HK-2 (cell line): ENCODE data around the gene JPH2.

Experiments
- DNase-seq: peaks from one replicate; pipeline ENCODE4 v3.0.0-alpha.2; 2018; ENCODE audit not compliant: unreplicated experiment

The JPH2 gene

DNA sequence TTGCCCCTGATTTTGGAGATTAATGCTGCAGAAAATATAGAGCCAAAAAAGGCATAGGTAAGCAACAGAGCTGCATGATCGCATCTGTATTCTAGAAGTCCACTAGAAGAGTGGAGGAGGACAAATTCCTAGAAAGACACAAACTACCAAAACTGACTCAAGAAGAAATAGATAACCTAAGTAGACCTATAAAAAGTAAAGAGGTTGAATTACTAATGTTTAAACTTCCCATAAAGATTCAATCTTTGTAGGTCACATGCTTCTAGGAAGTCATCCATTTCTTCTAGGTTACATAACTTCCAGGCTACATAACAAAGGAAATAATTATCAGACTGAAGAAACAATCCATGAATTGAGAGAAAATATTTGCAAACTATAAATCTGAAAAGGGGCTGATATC lies 84.4 kb downstream of the JPH2 start:
- no peak for DNase-seq

- DNase-seq = no peak
Measured at GRCh38 chr20:44099832-44100231, 87.2 kb downstream of the JPH2 start.

GRCh38 chr20:44098657-44099056 lies 88.3 kb downstream of the JPH2 start:
- DNase-seq = no peak

- DNase-seq = no peak
Measured at GRCh38 chr20:44098256-44098630, 88.7 kb downstream of the JPH2 start.

DNA sequence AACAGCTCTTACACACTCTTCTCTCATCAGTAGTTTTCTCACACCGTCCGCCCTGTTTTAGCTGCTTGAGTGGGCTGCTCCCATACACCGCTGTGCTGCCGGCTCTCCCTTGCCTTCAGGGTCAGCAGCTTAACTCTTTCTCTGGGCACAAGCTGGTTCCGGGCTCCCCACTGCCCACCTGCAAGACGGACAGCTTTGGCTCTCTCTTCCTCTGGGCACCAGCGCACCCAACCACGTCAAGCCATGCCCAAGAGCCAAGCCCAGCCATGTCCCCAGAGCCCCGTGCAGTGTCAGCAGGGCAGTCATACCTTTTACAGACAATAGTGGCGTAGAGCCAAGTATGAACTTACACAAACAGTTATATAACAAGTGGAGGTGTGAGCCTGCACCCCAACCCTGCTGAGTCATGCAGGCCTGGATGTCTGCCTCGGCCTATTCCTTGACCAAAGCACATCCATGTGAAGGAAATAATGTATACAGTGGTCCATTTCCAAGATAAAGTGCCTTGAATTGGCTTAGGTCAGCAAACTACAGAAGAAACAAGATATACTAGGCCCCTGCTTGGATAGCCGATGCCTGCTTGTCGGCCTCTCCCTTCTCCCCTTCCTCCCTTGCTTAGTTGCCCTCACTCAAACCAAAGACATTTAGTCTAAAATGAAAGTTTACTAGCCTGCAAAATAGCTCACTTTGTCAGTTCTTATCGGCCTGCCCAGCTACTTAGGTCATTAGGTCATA lies 89.3 kb downstream of the JPH2 start:
- no peak for DNase-seq

- DNase-seq = no peak
Measured at GRCh38 chr20:44095831-44096230, 91.2 kb downstream of the JPH2 start.

GRCh38 chr20:44093249-44093582 lies 93.8 kb downstream of the JPH2 start:
- DNase-seq = no peak

DNA sequence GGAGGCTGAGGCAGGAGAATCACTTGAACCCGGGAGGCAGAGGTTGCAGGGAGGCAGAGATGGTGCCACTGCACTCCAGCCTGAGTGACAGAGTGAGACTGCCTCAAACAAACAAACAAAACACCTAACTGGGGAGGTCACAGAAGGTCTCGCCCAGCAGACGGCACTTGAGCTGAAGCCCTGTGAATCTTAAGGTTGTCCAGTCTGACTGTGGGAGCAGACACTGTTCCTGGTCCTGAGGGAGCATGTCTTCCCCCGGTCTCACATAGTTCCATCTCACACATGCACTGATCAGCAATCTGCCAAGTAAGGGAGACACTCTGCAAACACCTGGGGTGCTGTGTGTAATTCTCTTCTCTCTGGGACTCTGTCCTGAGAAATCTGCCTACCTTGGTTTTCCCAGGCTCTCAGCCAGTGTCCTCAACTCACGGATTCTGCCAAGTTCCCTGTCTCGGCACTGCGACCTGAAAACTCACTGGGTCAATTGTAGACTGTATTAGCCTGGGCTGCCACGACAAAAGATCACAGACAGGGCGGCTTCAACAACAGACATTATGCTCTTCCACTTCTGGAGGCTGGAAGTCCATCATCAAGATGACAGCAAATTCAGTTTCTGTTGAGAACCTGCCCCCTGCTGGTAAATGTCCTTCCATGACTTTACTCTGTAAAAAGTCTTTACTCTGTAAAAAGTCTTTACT lies 94.3 kb downstream of the JPH2 start:
- no peak for DNase-seq

GRCh38 chr20:44091026-44091425 lies 96.0 kb downstream of the JPH2 start:
- DNase-seq = no peak

DNA sequence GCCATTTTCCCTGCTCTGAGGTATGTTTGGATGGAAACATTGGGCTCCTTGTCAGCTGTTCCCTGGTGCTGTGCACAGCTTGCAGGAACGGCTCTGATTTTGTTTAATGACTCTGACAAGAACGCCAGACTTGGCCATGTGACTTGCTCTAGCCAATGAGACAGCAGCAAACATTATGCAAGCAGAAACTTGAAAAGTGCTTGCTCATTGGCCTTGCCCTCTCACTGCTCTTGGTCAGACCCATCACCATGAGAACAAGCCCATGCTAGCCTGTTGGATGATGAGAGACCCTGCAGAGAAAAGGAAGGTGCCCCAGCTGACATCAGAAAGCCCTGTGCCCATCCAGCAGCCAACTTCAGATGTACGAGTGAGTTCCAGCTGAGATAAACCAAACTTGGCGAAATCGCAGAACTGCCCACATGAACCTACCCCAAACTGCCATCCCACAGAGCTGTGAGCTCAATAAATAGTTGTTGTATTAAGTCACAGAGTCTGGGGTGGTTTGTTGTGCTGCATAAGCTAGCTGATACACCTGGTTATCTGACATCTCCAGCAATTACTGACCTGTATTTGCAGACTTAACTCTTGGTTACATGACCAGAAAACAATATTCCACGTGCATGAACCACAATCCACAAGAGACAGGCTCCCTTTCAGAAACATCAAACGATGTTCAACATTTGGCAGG lies 96.9 kb downstream of the JPH2 start:
- no peak for DNase-seq

GRCh38 chr20:44087857-44088120 lies 99.2 kb downstream of the JPH2 start:
- no peak for DNase-seq

GRCh38 chr20:44087051-44087856 lies 99.7 kb downstream of the JPH2 start:
- no peak for DNase-seq

DNA sequence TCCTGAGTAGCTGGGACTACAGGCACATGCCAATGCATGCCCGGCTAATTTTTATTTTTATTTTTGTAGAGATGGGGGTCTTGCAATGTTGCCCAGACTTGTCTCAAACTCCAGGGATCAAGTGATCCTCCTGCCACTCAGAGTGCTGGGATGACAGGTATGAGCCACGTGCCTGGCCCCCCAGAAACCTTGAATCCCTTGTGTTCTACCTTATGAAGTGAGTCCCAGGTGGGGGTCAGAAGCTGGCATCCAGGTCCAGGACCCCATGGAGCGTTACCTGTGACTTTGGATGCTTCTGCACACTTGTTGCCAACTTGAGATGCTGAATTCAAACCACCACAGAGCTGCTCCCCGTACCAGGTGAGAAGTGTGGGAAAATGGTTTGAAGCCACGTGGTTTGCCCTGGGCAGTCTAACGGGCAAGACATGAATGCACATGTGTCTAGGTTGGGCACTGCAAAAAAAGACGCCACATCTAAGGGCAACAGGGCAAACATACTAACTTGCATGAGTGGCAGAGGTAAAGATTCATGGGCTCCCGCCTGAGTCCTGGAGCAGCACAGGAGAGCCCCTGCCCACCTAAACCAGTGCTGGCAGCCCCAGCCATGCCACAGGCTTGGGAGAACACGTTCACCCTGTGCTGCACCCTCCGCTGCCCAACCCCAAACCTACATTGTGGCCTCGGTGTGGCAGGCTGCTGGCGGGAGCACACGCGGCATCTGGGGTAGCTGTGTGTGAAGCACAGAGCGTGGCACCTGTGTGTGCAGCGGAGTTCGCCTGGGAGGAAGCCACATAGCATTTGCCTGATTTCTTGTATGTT lies 101.2 kb downstream of the JPH2 start:
- DNase-seq = no peak

GRCh38 chr20:44084891-44085290 lies 102.1 kb downstream of the JPH2 start:
- DNase-seq = no peak

DNA sequence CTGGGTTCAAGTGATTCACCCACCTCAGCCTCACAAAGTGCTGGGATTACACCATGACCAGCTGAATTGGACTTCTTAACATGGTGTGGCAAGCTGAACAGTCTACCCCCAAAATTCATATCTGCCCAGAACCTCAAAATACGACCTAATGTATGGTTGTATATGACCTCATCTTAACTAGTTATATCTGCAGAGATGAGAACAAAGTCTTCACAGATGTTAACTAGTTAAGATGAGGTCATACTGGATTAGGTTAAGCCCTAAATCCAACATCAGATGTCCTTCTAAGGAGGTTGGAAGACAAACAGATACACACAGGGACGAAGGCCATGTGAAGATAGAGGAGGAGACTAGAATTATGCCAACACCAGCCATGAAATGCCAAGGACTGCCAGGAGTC lies 102.5 kb downstream of the JPH2 start:
- no peak for DNase-seq

- DNase-seq = no peak
Measured at GRCh38 chr20:44083220-44083933, 103.6 kb downstream of the JPH2 start.

DNA sequence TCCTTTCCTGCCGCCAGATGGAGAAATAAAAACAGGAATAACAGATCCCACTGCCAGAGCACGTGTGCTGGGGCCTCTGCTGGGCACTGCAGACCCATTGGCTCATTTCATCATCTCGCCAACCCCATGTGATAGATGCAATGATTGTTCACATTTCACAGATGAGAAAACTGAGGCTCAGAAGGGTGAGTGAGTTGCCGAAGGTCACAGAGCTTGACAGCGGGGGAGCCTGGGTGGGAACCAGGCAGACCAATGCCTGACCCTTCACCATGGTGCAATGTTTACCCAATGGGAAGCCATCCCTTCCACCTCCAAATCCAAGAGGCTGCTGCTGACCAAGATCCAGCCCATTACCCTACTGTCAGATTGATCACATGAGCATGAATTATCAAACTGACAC lies 105.1 kb downstream of the JPH2 start:
- DNase-seq = no peak

- DNase-seq = no peak
Measured at GRCh38 chr20:44081476-44081875, 105.5 kb downstream of the JPH2 start.

- DNase-seq = peak; percentile 78
Measured at GRCh38 chr20:44080646-44081267, 106.2 kb downstream of the JPH2 start.

- no peak for DNase-seq
Measured at GRCh38 chr20:44080064-44080463, 106.9 kb downstream of the JPH2 start.

GRCh38 chr20:44079291-44079690 lies 107.7 kb downstream of the JPH2 start:
- no peak for DNase-seq
